ENCODE results near the gene BBS1.

GRCh38 chr11:66492161-66492865 is 18.1 kb upstream of the BBS1 start:
- TF ChIP-seq CTCF (IDR thresholded peaks at IDR 0.05) (no peak), POLR2A (IDR thresholded peaks at IDR 0.05) (no peak)
